GM12872 (cell line): ENCODE measurements around the gene ARL6IP4.

Experiments used
- CTCF ChIP-seq: IDR thresholded peaks from 3 replicates; pipeline ENCODE4 v1.5.1; 2011; ENCODE audit warnings: low read depth, mild to moderate bottlenecking, low read length, moderate library complexity; ENCODE audit not compliant: insufficient read depth

Gene ARL6IP4

GRCh38 chr12:122959566-122960192, 20.8 kb upstream of the ARL6IP4 start:
- no peak for TF ChIP-seq CTCF

GRCh38 chr12:122960193-122960569, 20.3 kb upstream of the ARL6IP4 start:
- no peak for TF ChIP-seq CTCF

- TF ChIP-seq CTCF = no peak
Measured at GRCh38 chr12:122961531-122962329, 18.8 kb upstream of the ARL6IP4 start.

GRCh38 chr12:122963941-122964265, 16.6 kb upstream of the ARL6IP4 start:
- no peak for TF ChIP-seq CTCF

- no peak for TF ChIP-seq CTCF
Measured at GRCh38 chr12:122964439-122965257, 15.8 kb upstream of the ARL6IP4 start.

- no peak for TF ChIP-seq CTCF
Measured at GRCh38 chr12:122965321-122965751, 15.1 kb upstream of the ARL6IP4 start.
